OCI-LY3 (cell line): ENCODE data around the gene GPATCH8.

ENCODE experiments used
- CTCF ChIP-seq: fragments of 200-600, 300-600 bp; sonication (generic); IDR thresholded peaks from 2 replicates; pipeline ENCODE4 v1.5.1; 2014; ENCODE audit warnings: antibody characterized with exemption, low read length, low read depth
- EZH2phosphoT487 ChIP-seq: fragments of 200-600 bp; shearing (Covaris generic); IDR thresholded peaks from 2 replicates; pipeline ENCODE4 v1.6.1; 2018; ENCODE audit warnings: antibody characterized with exemption, mixed run types, low read depth

GRCh38 chr17:44374306-44375195 is 128.7 kb downstream of the GPATCH8 start:
- TF ChIP-seq CTCF = no peak
- no peak for TF ChIP-seq EZH2phosphoT487
